Spleen (tissue), 11 donors: Measurements from ENCODE around the gene NAPSA. TPM values are rescaled to one million over a fixed set of nuclear protein-coding genes. Genes with fewer than 3 reads are reported as not detected.

ENCODE experiments used
- DNase-seq: peaks from one replicate; pipeline ENCODE4 v3.0.0-alpha.2; 2020
- H3K27ac ChIP-seq, 8 donors: fragments of 200-600 bp; sonication (generic) in 7 of 8; 1 replicate in 4 of 8; 2 replicates in 4 of 8; pipeline versions ENCODE4 v1.5.0 to v1.8.0; 2016 to 2021; ENCODE audit warnings: inconsistent platforms in 4 of 8, mild to moderate bottlenecking in 4 of 8, moderate library complexity in 1 of 8
- H3K27me3 ChIP-seq, 7 donors: fragments of 200-600 bp; sonication (generic) in 6 of 7; replicated peaks in 1 of 7; 1 replicate in 4 of 7; 2 replicates in 3 of 7; pipeline versions ENCODE4 v1.5.0 to v1.8.0; 2016 to 2021; ENCODE audit warnings: inconsistent platforms in 3 of 7, mild to moderate bottlenecking in 1 of 7
- H3K36me3 ChIP-seq, 6 donors: fragments of 200-600 bp; sonication (generic) in 5 of 6; 1 replicate in 4 of 6; 2 replicates in 2 of 6; pipeline versions ENCODE4 v1.5.0 to v1.8.0; 2016 to 2021; ENCODE audit warnings: inconsistent platforms in 2 of 6
- H3K4me1 ChIP-seq, 6 donors: fragments of 200-600 bp; sonication (generic) in 5 of 6; 1 replicate in 3 of 6; 2 replicates in 3 of 6; pipeline versions ENCODE4 v1.5.0 to v1.8.0; 2016 to 2021; ENCODE audit warnings: inconsistent platforms in 3 of 6
- H3K4me3 ChIP-seq, 8 donors: fragments of 200-600 bp; sonication (generic) in 7 of 8; 1 replicate in 4 of 8; 2 replicates in 4 of 8; pipeline versions ENCODE4 v1.5.0 to v1.8.0; 2016 to 2021; ENCODE audit warnings: inconsistent platforms in 4 of 8, mild to moderate bottlenecking in 4 of 8, moderate library complexity in 2 of 8
- H3K9me3 ChIP-seq, 8 donors: fragments of 200-600 bp; sonication (generic) in 7 of 8; 1 replicate in 4 of 8; 2 replicates in 4 of 8; pipeline versions ENCODE4 v1.5.0 to v1.8.0; 2016 to 2021; ENCODE audit warnings: inconsistent platforms in 4 of 8
- CTCF ChIP-seq, 11 experiments: fragments of 200-600 bp in 7 of 11; fragments of 450-650 bp in 4 of 11; sonication (generic) in 4 of 11; IDR thresholded peaks in 8 of 11; conservative IDR thresholded peaks in 3 of 11; 1 replicate in 7 of 11; 2 replicates in 4 of 11; pipeline versions ENCODE4 v1.4.0 to v1.8.0; 2016 to 2021; ENCODE audit warnings: antibody characterized with exemption in 11 of 11, inconsistent platforms in 4 of 11, mild to moderate bottlenecking in 1 of 11
- POLR2A ChIP-seq, 3 donors: fragments of 450-650 bp; IDR thresholded peaks; one replicate each; pipeline ENCODE4 v1.5.1; 2017; ENCODE audit warnings: antibody characterized with exemption in 3 of 3, mild to moderate bottlenecking in 1 of 3
- POLR2AphosphoS5 ChIP-seq, 3 donors: sonication (generic); formaldehyde crosslinking; IDR thresholded peaks; one replicate each; pipeline ENCODE4 v1.5.1; 2017; ENCODE audit warnings: antibody characterized with exemption in 3 of 3
- WGBS, 5 donors: extraction: QIAGEN DNeasy Blood & Tissue Kit in 3 of 5; methylation state at CpG; one replicate each; pipeline versions ENCODE4 v1.1.5 to v1.1.7; 2013 to 2018; 5-methylcytosine and 5-hydroxymethylcytosine counted together
- intact Hi-C: fragments of 100-400 bp; cut with DNase I; formaldehyde crosslinking; loops from one replicate; pipeline ENCODE4 v1.15.0; 2023; ENCODE audit warnings: low total_unique reads
- polyA plus RNA-seq, 3 donors: library from polyadenylated mRNA; stranded (reverse); fragments of 200-250 nt; gene quantifications; one replicate each; pipeline ENCODE4 v1.2.1, GENCODE V29; 2013
- total RNA-seq, 7 donors: library from RNA; depleted of rRNA in 3 of 7; stranded (reverse); fragments of >200 nt in 3 of 7; fragmentation: NEBNext Ultra II Directional in 4 of 7; extraction: Animal tissue kit (Norgen Biotek cat#: 25700) in 4 of 7; gene quantifications; one replicate each; pipeline versions ENCODE4 v1.1.0 to v1.2.1, GENCODE V29; 2016 to 2021
- donor health status: healthy with polysubstance abuse.
- donor health status: DM: no; HTN: no; CAD: no; lungs with moderate emphysema.
- donor health status: DM: no; HTN: no; CAD: no.
- donor health status: Bipolar disorder and iron deficiency.
- donor health status: healthy.
- donor health status: DM: no; HTN: no; CAD: no.
- donor health status: DM: yes; HTN: yes; CAD: no.

Gene NAPSA
- total and polyA plus RNA-seq, 10 donors, result 1.5 to 6.4 (median 2.7) TPM

- Histone ChIP-seq H3K4me3 (peak overlapping the region in 3 of 8 donors; percentile 4 to 84 (median 71)), H3K9me3 (no peaks in the 10 kb centered on the region), H3K27me3 (no peaks in the 10 kb centered on the region), H3K36me3 (peaks cover 3 to 54% (median 53%) of the 10 kb centered on the region in 6 donors), H3K27ac (peak overlapping the region in 4 of 8 donors; percentile 99 to 100 (median 99)), H3K4me1 (peaks cover 0 to 57% (median 29%) of the 10 kb centered on the region in 6 donors)
- 66 to 80% (median 74%) methylated on average over 9 of the region's 9 CpGs for WGBS, 5 donors
- TF ChIP-seq CTCF (IDR thresholded peaks at IDR 0.05 in 8 of 11, conservative IDR thresholded peaks at IDR 0.05 in 3 of 11) (no peak), POLR2A (IDR thresholded peaks at IDR 0.05) (no peak), POLR2AphosphoS5 (IDR thresholded peaks at IDR 0.05) (no peak)
- intact Hi-C loops, result no loop called here
- DNase-seq, result peak; percentile 81
Measured at GRCh38 chr19:50377517-50377916, 12.1 kb upstream of the NAPSA start.

GRCh38 chr19:50377051-50377461 lies 11.6 kb upstream of the NAPSA start:
- 52 to 64% (median 63%) methylated on average over 7 of the region's 7 CpGs for WGBS, 5 donors
- DNase-seq, result peak; percentile 88
- no peaks in the 10 kb centered on the region for H3K9me3 ChIP-seq
- no peak for TF ChIP-seq POLR2A (IDR thresholded peaks at IDR 0.05)
- no peak for TF ChIP-seq CTCF (IDR thresholded peaks at IDR 0.05 in 8 of 11, conservative IDR thresholded peaks at IDR 0.05 in 3 of 11)
- TF ChIP-seq POLR2AphosphoS5 (IDR thresholded peaks at IDR 0.05), result no peak
- peaks cover 2 to 49% (median 48%) of the 10 kb centered on the region in 6 donors for H3K36me3 ChIP-seq
- intact Hi-C loops, result no loop called here
- peak overlapping the region in 4 of 8 donors; percentile 99 to 100 (median 99) for H3K27ac ChIP-seq
- peak overlapping the region in 5 of 8 donors; percentile 69 to 84 (median 72) for H3K4me3 ChIP-seq
- no peaks in the 10 kb centered on the region for H3K27me3 ChIP-seq
- peaks cover 0 to 57% (median 29%) of the 10 kb centered on the region in 6 donors for H3K4me1 ChIP-seq

- H3K4me1 ChIP-seq, result peaks cover 0 to 57% (median 29%) of the 10 kb centered on the region in 6 donors
- no peaks in the 10 kb centered on the region for H3K27me3 ChIP-seq
- DNase-seq, result peak; percentile 98
- WGBS, 5 donors, result 1 to 2% (median 2%) methylated on average over 52 to 67 of the region's 67 CpGs
- intact Hi-C loops, result no loop called here
- H3K9me3 ChIP-seq, result no peaks in the 10 kb centered on the region
- H3K4me3 ChIP-seq, result peak within 1 kb of the TSS; percentile 61 to 92 (median 76)
- peaks cover 0 to 43% (median 42%) of the 10 kb centered on the region in 6 donors for H3K36me3 ChIP-seq
- peak within 1 kb of the TSS; percentile 98 to 100 (median 99) for H3K27ac ChIP-seq
- peak; percentile 94 to 99 (median 95) for TF ChIP-seq POLR2AphosphoS5 (IDR thresholded peaks at IDR 0.05)
- peak in 3 of 11 experiments; percentile 5 to 12 (median 8) for TF ChIP-seq CTCF (IDR thresholded peaks at IDR 0.05 in 8 of 11, conservative IDR thresholded peaks at IDR 0.05 in 3 of 11)
- peak in 1 of 3 donors; percentile 12 for TF ChIP-seq POLR2A (IDR thresholded peaks at IDR 0.05)
Measured at GRCh38 chr19:50376166-50377050, 11.0 kb upstream of the NAPSA start, which contains the start of gene NR1H2. NR1H2 (plus strand) TSS chr19:50376457; CDS start chr19:50377606, 1,149 bp downstream.
